ENCODE measurements around the gene SNAPC2. TPM values are rescaled to one million over a fixed set of nuclear protein-coding genes. Genes with fewer than 3 reads are reported as not detected.

SNAPC2 gene
- total and polyA plus RNA-seq, 2 of the 13 experiments (the other 11 are each of a cell fraction or from before 2014, with no cell fraction given): 10.2 to 12.7 TPM

DNA sequence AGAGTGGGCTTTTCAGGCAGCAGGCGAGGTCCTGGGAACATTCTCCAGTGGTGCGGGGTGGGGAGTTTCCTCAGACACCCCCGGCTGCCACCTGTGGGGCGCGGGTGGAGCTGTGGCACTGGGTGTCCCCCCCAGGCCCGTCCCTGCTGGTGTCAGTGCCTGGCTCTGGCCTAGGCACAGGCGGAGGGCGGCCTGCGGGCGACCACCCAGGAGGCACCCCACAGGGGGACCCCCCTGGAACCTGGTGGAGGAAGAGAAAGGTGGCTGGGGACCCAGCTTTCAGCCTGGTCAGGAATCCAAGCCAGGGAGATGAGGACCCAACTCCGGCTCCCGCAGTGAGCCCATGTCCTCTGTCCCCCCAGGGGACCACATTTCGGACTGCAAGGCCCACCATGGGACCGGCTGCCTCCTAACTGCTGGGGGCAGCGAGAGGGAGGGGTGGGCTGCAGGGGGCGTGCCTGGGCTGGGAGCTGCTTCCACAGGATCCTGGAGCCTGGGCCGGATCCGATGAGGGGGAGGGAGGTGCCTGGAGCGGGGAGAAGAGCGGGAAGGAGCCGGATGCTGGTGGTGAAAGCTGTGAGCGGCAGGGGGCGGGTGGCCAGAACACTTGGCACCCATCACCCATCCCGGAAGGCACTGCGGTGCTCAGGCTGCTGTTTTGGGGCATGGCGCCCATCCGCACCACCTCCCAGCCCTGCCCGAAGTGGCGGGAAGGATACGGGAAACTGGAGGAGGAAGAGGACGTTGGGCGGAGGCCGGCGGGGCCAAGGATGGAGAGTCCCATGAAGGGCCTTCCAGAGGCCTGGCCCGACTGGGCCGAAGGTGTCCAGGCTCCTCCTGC, 11.3 kb downstream of the SNAPC2 start:
- Histone ChIP-seq H3K36me3 (replicated peaks in 1 of 2; ENCODE audit: control insufficient read depth in 1 of 2, insufficient read depth in 2 of 2, low read length in 2 of 2) (peaks cover 34 to 58% of the 10 kb centered on the region in 2 experiments; a peak in 4 of 5 replicates), H4K20me1 (ENCODE audit: insufficient read depth, low read length) (no peaks in the 10 kb centered on the region), H3K27me3 (ENCODE audit: control insufficient read depth in 1 of 2, insufficient read depth in 2 of 2, low read length in 2 of 2) (no peaks in the 10 kb centered on the region), H3K4me1 (ENCODE audit: insufficient read depth, low read length) (no peaks in the 10 kb centered on the region), H2AFZ (ENCODE audit: low read length) (no peak overlapping the region), H3K9ac (ENCODE audit: insufficient read depth, low read depth, low read length) (no peak overlapping the region), H3K27ac (ENCODE audit: extremely low read length, insufficient read depth, low read length) (no peak overlapping the region), H3K9me3 (ENCODE audit: low read length) (no peaks in the 10 kb centered on the region), H3K4me2 (ENCODE audit: low read depth, low read length) (no peak overlapping the region), H3K79me2 (ENCODE audit: insufficient read depth, low read length) (no peaks in the 10 kb centered on the region), H3K4me3 (replicated peaks in 1 of 3; ENCODE audit: insufficient read depth in 1 of 3, low read depth in 2 of 3, low read length in 3 of 3) (no peak overlapping the region)
- FAIRE-seq: no peak
- WGBS (ENCODE audit: low lambda C conversion rate): 95% methylated on average over 27 of the region's 36 CpGs
- intact Hi-C loops (cut with micrococcal nuclease; ENCODE audit: unreplicated experiment): no loop called here
- in situ Hi-C loops (cut with HindIII; ENCODE audit: extremely low pct_ligation_motif_present, low pct_unique_long_range_greater_than_20kb): no loop called here
- DNase-seq (ENCODE audit: low spot score): no peak
- ChIA-PET POLR2A (interaction anchor here (4.6 to 5.2 kb wide), 2 partner anchors 12 kb away, joined by 34 to 57 read pairs; partner anchors contain the start of genes SNAPC2 and TIMM44), CTCF (ENCODE audit: low intra/inter-chr PET ratio, low total read pairs) (no interaction called here)
- no TSS peak for BruUV-seq (replicated peaks)
- no peak for ATAC-seq
- TF ChIP-seq ZBTB7B (CRISPR knock-in tag; IDR thresholded peaks at IDR 0.05) (no peak), ZNF564 (CRISPR knock-in tag; IDR thresholded peaks at IDR 0.05) (no peak), ASH2L (IDR thresholded peaks at IDR 0.05; ENCODE audit: insufficient read length, low read depth, low read length) (no peak), EED (CRISPR knock-in tag; IDR thresholded peaks at IDR 0.05) (no peak), ZNF678 (CRISPR knock-in tag; IDR thresholded peaks at IDR 0.05) (no peak), NFE2 (CRISPR knock-in tag; IDR thresholded peaks at IDR 0.05) (no peak), MLLT10 (CRISPR knock-in tag; IDR thresholded peaks at IDR 0.05) (no peak), REL (CRISPR knock-in tag; conservative IDR thresholded peaks at IDR 0.05) (no peak), ZNF225 (CRISPR knock-in tag; IDR thresholded peaks at IDR 0.05) (no peak), SIX1 (CRISPR knock-in tag; IDR thresholded peaks at IDR 0.05; ENCODE audit: borderline replicate concordance) (no peak), POLR2AphosphoS5 (IDR thresholded peaks at IDR 0.05; ENCODE audit: low read depth, low read length) (no peak), FOXK1 (CRISPR knock-in tag; IDR thresholded peaks at IDR 0.05; ENCODE audit: borderline replicate concordance, low read depth) (no peak), TGIF2 (CRISPR knock-in tag; IDR thresholded peaks at IDR 0.05) (no peak), RBFOX2 (IDR thresholded peaks at IDR 0.05; ENCODE audit: low read depth, low read length) (peak; percentile 51), AGO2 (optimal IDR thresholded peaks at IDR 0.05; ENCODE audit: low read depth, low read length) (peak; percentile 17)
- TF ChIP-seq, protein P1, sequence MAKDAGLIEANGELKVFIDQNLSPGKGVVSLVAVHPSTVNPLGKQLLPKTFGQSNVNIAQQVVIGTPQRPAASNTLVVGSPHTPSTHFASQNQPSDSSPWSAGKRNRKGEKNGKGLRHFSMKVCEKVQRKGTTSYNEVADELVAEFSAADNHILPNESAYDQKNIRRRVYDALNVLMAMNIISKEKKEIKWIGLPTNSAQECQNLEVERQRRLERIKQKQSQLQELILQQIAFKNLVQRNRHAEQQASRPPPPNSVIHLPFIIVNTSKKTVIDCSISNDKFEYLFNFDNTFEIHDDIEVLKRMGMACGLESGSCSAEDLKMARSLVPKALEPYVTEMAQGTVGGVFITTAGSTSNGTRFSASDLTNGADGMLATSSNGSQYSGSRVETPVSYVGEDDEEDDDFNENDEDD (CRISPR knock-in tag; IDR thresholded peaks at IDR 0.05; ENCODE audit: borderline replicate concordance): no peak
